Measurements from ENCODE around the gene GABRG3. TPM values are rescaled to one million over a fixed set of nuclear protein-coding genes. Genes with fewer than 3 reads are reported as not detected.

Gene GABRG3
- total RNA-seq, 1 donor from 2014 or later, result not detected

- DNase-seq (ENCODE audit: low spot score), result no peak
- H3K9me3 Mint-ChIP-seq, result peaks cover 20% of the 10 kb centered on the region
- H3K4me1 Mint-ChIP-seq (ENCODE audit: low read depth), result no peaks in the 10 kb centered on the region
- intact Hi-C loops (cut with micrococcal nuclease), result no loop called here
- no peaks in the 10 kb centered on the region for H3K36me3 Mint-ChIP-seq (ENCODE audit: low read depth)
- no peak overlapping the region for H3K4me3 Mint-ChIP-seq (ENCODE audit: low read depth)
- no peak overlapping the region for H3K27ac Mint-ChIP-seq
- H3K27me3 Mint-ChIP-seq (ENCODE audit: low read depth), result no peaks in the 10 kb centered on the region
Measured at GRCh38 chr15:27475395-27475794, 504.4 kb downstream of the GABRG3 start.

- Mint-ChIP-seq H3K27me3 (ENCODE audit: low read depth) (no peaks in the 10 kb centered on the region), H3K9me3 (peaks cover 41% of the 10 kb centered on the region), H3K4me1 (ENCODE audit: low read depth) (no peaks in the 10 kb centered on the region), H3K4me3 (ENCODE audit: low read depth) (no peak overlapping the region), H3K27ac (no peak overlapping the region), H3K36me3 (ENCODE audit: low read depth) (no peaks in the 10 kb centered on the region)
- intact Hi-C loops (cut with micrococcal nuclease), result no loop called here
- no peak for DNase-seq (ENCODE audit: low spot score)
Measured at GRCh38 chr15:27479296-27480140, 508.5 kb downstream of the GABRG3 start.

GRCh38 chr15:27480141-27480530 is 509.2 kb downstream of the GABRG3 start:
- H3K4me1 Mint-ChIP-seq (ENCODE audit: low read depth), result no peaks in the 10 kb centered on the region
- H3K27ac Mint-ChIP-seq, result no peak overlapping the region
- no peak for DNase-seq (ENCODE audit: low spot score)
- intact Hi-C loops (cut with micrococcal nuclease), result no loop called here
- H3K27me3 Mint-ChIP-seq (ENCODE audit: low read depth), result no peaks in the 10 kb centered on the region
- peaks cover 44% of the 10 kb centered on the region for H3K9me3 Mint-ChIP-seq
- no peak overlapping the region for H3K4me3 Mint-ChIP-seq (ENCODE audit: low read depth)
- H3K36me3 Mint-ChIP-seq (ENCODE audit: low read depth), result no peaks in the 10 kb centered on the region

GRCh38 chr15:27480642-27481041 is 509.7 kb downstream of the GABRG3 start:
- peaks cover 46% of the 10 kb centered on the region for H3K9me3 Mint-ChIP-seq
- no peak for DNase-seq (ENCODE audit: low spot score)
- H3K36me3 Mint-ChIP-seq (ENCODE audit: low read depth), result no peaks in the 10 kb centered on the region
- no peaks in the 10 kb centered on the region for H3K4me1 Mint-ChIP-seq (ENCODE audit: low read depth)
- intact Hi-C loops (cut with micrococcal nuclease), result no loop called here
- H3K27me3 Mint-ChIP-seq (ENCODE audit: low read depth), result no peaks in the 10 kb centered on the region
- no peak overlapping the region for H3K4me3 Mint-ChIP-seq (ENCODE audit: low read depth)
- H3K27ac Mint-ChIP-seq, result no peak overlapping the region

- Mint-ChIP-seq H3K36me3 (ENCODE audit: low read depth) (no peaks in the 10 kb centered on the region), H3K27ac (no peak overlapping the region), H3K4me1 (ENCODE audit: low read depth) (no peaks in the 10 kb centered on the region), H3K4me3 (ENCODE audit: low read depth) (no peak overlapping the region), H3K9me3 (peaks cover 46% of the 10 kb centered on the region), H3K27me3 (ENCODE audit: low read depth) (no peaks in the 10 kb centered on the region)
- intact Hi-C loops (cut with micrococcal nuclease), result no loop called here
- DNase-seq (ENCODE audit: low spot score), result no peak
Measured at GRCh38 chr15:27481768-27482167, 510.8 kb downstream of the GABRG3 start.

GRCh38 chr15:27482287-27482686 is 511.3 kb downstream of the GABRG3 start:
- no peaks in the 10 kb centered on the region for H3K27me3 Mint-ChIP-seq (ENCODE audit: low read depth)
- DNase-seq (ENCODE audit: low spot score), result no peak
- H3K4me3 Mint-ChIP-seq (ENCODE audit: low read depth), result no peak overlapping the region
- H3K9me3 Mint-ChIP-seq, result peaks cover 42% of the 10 kb centered on the region
- no peaks in the 10 kb centered on the region for H3K4me1 Mint-ChIP-seq (ENCODE audit: low read depth)
- H3K27ac Mint-ChIP-seq, result no peak overlapping the region
- intact Hi-C loops (cut with micrococcal nuclease), result no loop called here
- no peaks in the 10 kb centered on the region for H3K36me3 Mint-ChIP-seq (ENCODE audit: low read depth)

- DNase-seq (ENCODE audit: low spot score), result no peak
Measured at GRCh38 chr15:27483124-27483523, 512.1 kb downstream of the GABRG3 start.

GRCh38 chr15:27485265-27485664 is 514.3 kb downstream of the GABRG3 start:
- Mint-ChIP-seq H3K36me3 (ENCODE audit: low read depth) (no peaks in the 10 kb centered on the region), H3K4me1 (ENCODE audit: low read depth) (no peaks in the 10 kb centered on the region), H3K27me3 (ENCODE audit: low read depth) (no peaks in the 10 kb centered on the region), H3K4me3 (ENCODE audit: low read depth) (no peak overlapping the region), H3K9me3 (peaks cover 40% of the 10 kb centered on the region), H3K27ac (no peak overlapping the region)
- intact Hi-C loops (cut with micrococcal nuclease), result no loop called here
- DNase-seq (ENCODE audit: low spot score), result no peak

More at GRCh38 chr15:27483124-27483523, 512.1 kb downstream of the GABRG3 start:
- Mint-ChIP-seq H3K27me3 (ENCODE audit: low read depth) (no peaks in the 10 kb centered on the region), H3K9me3 (peaks cover 41% of the 10 kb centered on the region), H3K4me3 (ENCODE audit: low read depth) (no peak overlapping the region), H3K36me3 (ENCODE audit: low read depth) (no peaks in the 10 kb centered on the region), H3K4me1 (ENCODE audit: low read depth) (no peaks in the 10 kb centered on the region), H3K27ac (no peak overlapping the region)
- intact Hi-C loops (cut with micrococcal nuclease), result no loop called here

GRCh38 chr15:27486051-27486450 is 515.1 kb downstream of the GABRG3 start:
- DNase-seq (ENCODE audit: low spot score), result no peak
- Mint-ChIP-seq H3K4me1 (ENCODE audit: low read depth) (no peaks in the 10 kb centered on the region), H3K27ac (no peak overlapping the region), H3K4me3 (ENCODE audit: low read depth) (no peak overlapping the region), H3K27me3 (ENCODE audit: low read depth) (no peaks in the 10 kb centered on the region), H3K9me3 (peaks cover 37% of the 10 kb centered on the region), H3K36me3 (ENCODE audit: low read depth) (no peaks in the 10 kb centered on the region)
- intact Hi-C loops (cut with micrococcal nuclease), result no loop called here

GRCh38 chr15:27486683-27487647 is 516.0 kb downstream of the GABRG3 start:
- Mint-ChIP-seq H3K9me3 (peaks cover 34% of the 10 kb centered on the region), H3K4me1 (ENCODE audit: low read depth) (no peaks in the 10 kb centered on the region), H3K27me3 (ENCODE audit: low read depth) (no peaks in the 10 kb centered on the region), H3K27ac (no peak overlapping the region), H3K4me3 (ENCODE audit: low read depth) (no peak overlapping the region), H3K36me3 (ENCODE audit: low read depth) (no peaks in the 10 kb centered on the region)
- intact Hi-C loops (cut with micrococcal nuclease), result no loop called here
- DNase-seq (ENCODE audit: low spot score), result no peak

- no peak overlapping the region for H3K4me3 Mint-ChIP-seq (ENCODE audit: low read depth)
- H3K9me3 Mint-ChIP-seq, result peaks cover 37% of the 10 kb centered on the region
- H3K4me1 Mint-ChIP-seq (ENCODE audit: low read depth), result no peaks in the 10 kb centered on the region
- H3K36me3 Mint-ChIP-seq (ENCODE audit: low read depth), result no peaks in the 10 kb centered on the region
- intact Hi-C loops (cut with micrococcal nuclease), result no loop called here
- DNase-seq (ENCODE audit: low spot score), result no peak
- no peak overlapping the region for H3K27ac Mint-ChIP-seq
- no peaks in the 10 kb centered on the region for H3K27me3 Mint-ChIP-seq (ENCODE audit: low read depth)
Measured at GRCh38 chr15:27487846-27488245, 516.9 kb downstream of the GABRG3 start.

GRCh38 chr15:27490867-27491595 is 520.0 kb downstream of the GABRG3 start:
- no peak for DNase-seq (ENCODE audit: low spot score)
- peaks cover 35% of the 10 kb centered on the region for H3K9me3 Mint-ChIP-seq
- no peak overlapping the region for H3K27ac Mint-ChIP-seq
- H3K27me3 Mint-ChIP-seq (ENCODE audit: low read depth), result no peaks in the 10 kb centered on the region
- H3K4me1 Mint-ChIP-seq (ENCODE audit: low read depth), result no peaks in the 10 kb centered on the region
- no peaks in the 10 kb centered on the region for H3K36me3 Mint-ChIP-seq (ENCODE audit: low read depth)
- H3K4me3 Mint-ChIP-seq (ENCODE audit: low read depth), result no peak overlapping the region
- intact Hi-C loops (cut with micrococcal nuclease), result no loop called here

Measured in activated T-helper 2 cell treated with anti-CD3 and anti-CD28 coated beads, Interferon-gamma antibody, Interleukin-2, Interleukin-4, amounts not matched to agents 10 μg/mL and 5 μg/mL and 100 μg/mL, durations not matched to agents 14 hours and 24 hours and 36 hours (primary cell).